CD14-positive monocyte (primary cell): ENCODE data around the gene CDC6. TPM values are rescaled to one million over a fixed set of nuclear protein-coding genes. Genes with fewer than 3 reads are reported as not detected.

Source experiments
- DNase-seq, 3 donors: peaks; one replicate each; pipeline ENCODE4 v3.0.0-alpha.2; 2011 to 2022
- H2AFZ ChIP-seq: 2 replicates; pipeline ENCODE4 v1.6.0; 2012; ENCODE audit warnings: mild to moderate bottlenecking, low read depth, low read length, inconsistent platforms; ENCODE audit not compliant: insufficient read depth, poor library complexity, severe bottlenecking
- H3K27ac ChIP-seq, 2 donors: 1 replicate in 1 of 2; 2 replicates in 1 of 2; pipeline ENCODE4 v1.5.1; 2012 to 2013; ENCODE audit warnings: low read length in 2 of 2, control low read depth in 1 of 2, inconsistent platforms in 1 of 2, low read depth in 1 of 2, mild to moderate bottlenecking in 1 of 2
- H3K27me3 ChIP-seq, 2 donors: one replicate each; pipeline versions ENCODE4 v1.6.0 to v1.6.1; 2011 to 2013; ENCODE audit warnings: low read length in 2 of 2; ENCODE audit not compliant: control insufficient read depth in 2 of 2, insufficient read depth in 2 of 2
- H3K36me3 ChIP-seq, 2 donors: replicated peaks in 1 of 2; 1 replicate in 1 of 2; 2 replicates in 1 of 2; pipeline versions ENCODE4 v1.5.1 to v1.6.1; 2012 to 2013; ENCODE audit warnings: low read length in 2 of 2, control low read depth in 1 of 2, inconsistent platforms in 1 of 2, mild to moderate bottlenecking in 1 of 2; ENCODE audit not compliant: insufficient read depth in 2 of 2, control insufficient read depth in 1 of 2
- H3K4me1 ChIP-seq, 2 donors: 1 replicate in 1 of 2; 2 replicates in 1 of 2; pipeline versions ENCODE4 v1.5.1 to v1.6.1; 2012 to 2013; ENCODE audit warnings: low read length in 2 of 2, control low read depth in 1 of 2, inconsistent platforms in 1 of 2, mild to moderate bottlenecking in 1 of 2, moderate library complexity in 1 of 2; ENCODE audit not compliant: insufficient read depth in 2 of 2, control insufficient read depth in 1 of 2
- H3K4me2 ChIP-seq: replicated peaks from 2 replicates; pipeline ENCODE3; 2012; ENCODE audit warnings: low read length, moderate library complexity, mild to moderate bottlenecking; ENCODE audit not compliant: poor library complexity, severe bottlenecking; ENCODE audit errors: extremely low read depth
- H3K4me3 ChIP-seq, 3 experiments: fragments of 200-600 bp in 1 of 3; sonication (generic) in 1 of 3; replicated peaks in 1 of 3; 1 replicate in 2 of 3; 2 replicates in 1 of 3; pipeline ENCODE4 v1.5.1; 2011 to 2013; ENCODE audit warnings: low read length in 3 of 3, mild to moderate bottlenecking in 3 of 3, control low read depth in 2 of 3, low read depth in 2 of 3, inconsistent platforms in 1 of 3, moderate library complexity in 1 of 3
- H3K79me2 ChIP-seq: 2 replicates; pipeline ENCODE4 v1.6.0; 2012; ENCODE audit warnings: mild to moderate bottlenecking, control low read depth, inconsistent platforms, low read length, moderate library complexity; ENCODE audit not compliant: insufficient read depth
- H3K9ac ChIP-seq: 2 replicates; pipeline ENCODE4 v1.6.0; 2017; ENCODE audit warnings: low read length, mild to moderate bottlenecking; ENCODE audit not compliant: insufficient read depth, poor library complexity, severe bottlenecking
- H3K9me3 ChIP-seq, 2 donors: replicated peaks in 1 of 2; 1 replicate in 1 of 2; 2 replicates in 1 of 2; pipeline versions ENCODE4 v1.5.1 to v1.6.1; 2012 to 2013; ENCODE audit warnings: low read length in 2 of 2, control low read depth in 1 of 2; ENCODE audit not compliant: control insufficient read depth in 1 of 2, insufficient read depth in 1 of 2
- H4K20me1 ChIP-seq: 2 replicates; pipeline ENCODE4 v1.6.0; 2012; ENCODE audit warnings: mild to moderate bottlenecking, low read length, control low read depth, moderate library complexity; ENCODE audit not compliant: insufficient read depth
- H3K27ac Mint-ChIP-seq, 7 donors: one replicate each; pipeline ENCODE4 v1.8.0; 2020; ENCODE audit warnings: mild to moderate bottlenecking in 7 of 7, mixed read lengths in 7 of 7, moderate library complexity in 6 of 7, inconsistent platforms in 2 of 7
- H3K27me3 Mint-ChIP-seq, 3 donors: one replicate each; pipeline ENCODE4 v1.8.0; 2021 to 2022; ENCODE audit warnings: low read depth in 3 of 3, mild to moderate bottlenecking in 3 of 3, mixed read lengths in 3 of 3, moderate library complexity in 3 of 3, inconsistent platforms in 1 of 3
- H3K36me3 Mint-ChIP-seq, 2 donors: one replicate each; pipeline ENCODE4 v1.8.0; 2020; ENCODE audit warnings: mixed read lengths in 2 of 2, inconsistent platforms in 1 of 2, mild to moderate bottlenecking in 1 of 2
- H3K4me1 Mint-ChIP-seq: one replicate; pipeline ENCODE4 v1.8.0; 2020; ENCODE audit warnings: mild to moderate bottlenecking, mixed read lengths
- H3K4me3 Mint-ChIP-seq, 2 donors: one replicate each; pipeline ENCODE4 v1.8.0; 2020; ENCODE audit warnings: mild to moderate bottlenecking in 2 of 2, mixed read lengths in 2 of 2, moderate library complexity in 1 of 2
- H3K9me3 Mint-ChIP-seq, 7 donors: one replicate each; pipeline ENCODE4 v1.8.0; 2020 to 2022; ENCODE audit warnings: mixed read lengths in 7 of 7, mild to moderate bottlenecking in 6 of 7, moderate library complexity in 6 of 7, inconsistent platforms in 2 of 7
- CTCF ChIP-seq: fragments of 200-600 bp; IDR thresholded peaks from one replicate; pipeline ENCODE4 v1.8.0; 2022; ENCODE audit warnings: antibody characterized with exemption, mild to moderate bottlenecking
- WGBS: methylation state at CpG from one replicate; pipeline ENCODE4 v1.1.5; 2013; ENCODE audit warnings: missing lambda C conversion rate; ENCODE audit not compliant: insufficient coverage; 5-methylcytosine and 5-hydroxymethylcytosine counted together
- intact Hi-C, 2 donors: fragments of 100-400 bp; cut with micrococcal nuclease; formaldehyde crosslinking; loops; one replicate each; pipeline versions ENCODE4 v1.15.0 to v1.15.1; 2023
- polyA plus RNA-seq, 3 donors: library from polyadenylated mRNA; depleted of rRNA in 1 of 3; unstranded in 2 of 3; stranded (reverse) in 1 of 3; fragments of 300-500 nt in 2 of 3; fragments of >200 nt in 1 of 3; fragmentation: Illumina TruSeq in 2 of 3; gene quantifications; 1 replicate in 2 of 3; 2 replicates in 1 of 3; pipeline ENCODE4 v1.2.3, GENCODE V29; 2012 to 2021

Gene CDC6
- polyA plus RNA-seq, 3 donors: 0.11 to 0.21 TPM; not detected in 1

GRCh38 chr17:40320756-40321523, 33.3 kb downstream of the CDC6 start:
- Histone ChIP-seq H4K20me1 (peaks cover 41% of the 10 kb centered on the region), H3K9me3 (no peaks in the 10 kb centered on the region), H3K27me3 (no peaks in the 10 kb centered on the region), H3K27ac (peak overlapping the region; percentile 99 to 100), H3K36me3 (no peaks in the 10 kb centered on the region), H3K4me1 (peaks cover 69 to 71% of the 10 kb centered on the region in 2 donors), H3K9ac (peak overlapping the region; percentile 97), H3K4me2 (peak overlapping the region; percentile 97), H3K4me3 (peak overlapping the region; percentile 75 to 100 (median 100)), H3K79me2 (peaks cover 87% of the 10 kb centered on the region), H2AFZ (no peak overlapping the region)
- no peak for TF ChIP-seq CTCF
- Mint-ChIP-seq H3K4me3 (peak overlapping the region; percentile 99), H3K27ac (peak overlapping the region; percentile 99 to 100 (median 100)), H3K9me3 (peaks cover 0 to 5% (median 0%) of the 10 kb centered on the region in 7 donors), H3K36me3 (peaks cover 17 to 47% of the 10 kb centered on the region in 2 donors), H3K4me1 (peaks cover 64% of the 10 kb centered on the region), H3K27me3 (peaks cover 0 to 11% (median 5%) of the 10 kb centered on the region in 3 donors)
- peak in 1 of 3 donors; percentile 59 for DNase-seq
- WGBS: 94% methylated on average over 3 of the region's 19 CpGs
- intact Hi-C loops: loop anchor here in 1 of 2 donors (5.0 kb wide), 1 partner anchor 224 kb away; no protein-coding TSS in a partner anchor

GRCh38 chr17:40321524-40321929, 33.8 kb downstream of the CDC6 start:
- H3K4me1 Mint-ChIP-seq: peaks cover 64% of the 10 kb centered on the region
- Histone ChIP-seq H2AFZ (no peak overlapping the region), H3K4me1 (peaks cover 69 to 71% of the 10 kb centered on the region in 2 donors), H3K4me3 (peak overlapping the region; percentile 75 to 100 (median 100)), H3K27ac (peak overlapping the region; percentile 99 to 100), H3K27me3 (no peaks in the 10 kb centered on the region), H3K4me2 (peak overlapping the region; percentile 97), H4K20me1 (peaks cover 43% of the 10 kb centered on the region), H3K9me3 (no peaks in the 10 kb centered on the region), H3K79me2 (peaks cover 90% of the 10 kb centered on the region), H3K9ac (peak overlapping the region; percentile 97), H3K36me3 (no peaks in the 10 kb centered on the region)
- no peak for TF ChIP-seq CTCF
- 0% methylated on average over 1 of the region's 4 CpGs for WGBS
- intact Hi-C loops: loop anchor here in 1 of 2 donors (5.0 kb wide), 1 partner anchor 224 kb away; no protein-coding TSS in a partner anchor
- peaks cover 0 to 3% (median 0%) of the 10 kb centered on the region in 7 donors for H3K9me3 Mint-ChIP-seq
- H3K27ac Mint-ChIP-seq: peak overlapping the region; percentile 99 to 100 (median 100)
- peak in 1 of 3 donors; percentile 47 for DNase-seq
- H3K27me3 Mint-ChIP-seq: peaks cover 0 to 8% (median 5%) of the 10 kb centered on the region in 3 donors
- peaks cover 19 to 53% of the 10 kb centered on the region in 2 donors for H3K36me3 Mint-ChIP-seq
- H3K4me3 Mint-ChIP-seq: peak overlapping the region; percentile 99
